Thymus (tissue), 11 donors: ENCODE results near the gene TNFRSF11A. TPM values are rescaled to one million over a fixed set of nuclear protein-coding genes. Genes with fewer than 3 reads are reported as not detected.

Experiments
- DNase-seq, 9 donors: peaks; one replicate each; pipeline ENCODE4 v3.0.0-alpha.2; 2013; ENCODE audit warnings: low spot score in 9 of 9, low read depth in 6 of 9, missing footprints in 1 of 9
- H3K27ac ChIP-seq, 2 donors: one replicate each; pipeline ENCODE4 v1.5.1; 2013; ENCODE audit warnings: control low read depth in 1 of 2, low read depth in 1 of 2, low read length in 1 of 2, mild to moderate bottlenecking in 1 of 2, moderate library complexity in 1 of 2
- H3K27me3 ChIP-seq, 2 donors: one replicate each; pipeline ENCODE4 v1.5.1; 2013; ENCODE audit warnings: low read length in 1 of 2; ENCODE audit not compliant: control insufficient read depth in 2 of 2, insufficient read depth in 1 of 2
- H3K36me3 ChIP-seq, 2 donors: one replicate each; pipeline ENCODE4 v1.5.1; 2013; ENCODE audit warnings: low read length in 1 of 2, mild to moderate bottlenecking in 1 of 2, moderate library complexity in 1 of 2; ENCODE audit not compliant: control insufficient read depth in 2 of 2, insufficient read depth in 2 of 2
- H3K4me1 ChIP-seq, 2 donors: one replicate each; pipeline ENCODE4 v1.5.1; 2013; ENCODE audit warnings: low read length in 2 of 2; ENCODE audit not compliant: control insufficient read depth in 2 of 2, insufficient read depth in 2 of 2
- H3K4me3 ChIP-seq, 2 donors: one replicate each; pipeline ENCODE4 v1.5.1; 2013; ENCODE audit warnings: low read length in 2 of 2, control low read depth in 1 of 2, mild to moderate bottlenecking in 1 of 2
- H3K9me3 ChIP-seq, 2 donors: one replicate each; pipeline ENCODE4 v1.5.1; 2013; ENCODE audit warnings: low read length in 1 of 2, mild to moderate bottlenecking in 1 of 2; ENCODE audit not compliant: control insufficient read depth in 2 of 2, insufficient read depth in 1 of 2
- WGBS: extraction: QIAGEN DNeasy Blood & Tissue Kit; methylation state at CpG from one replicate; pipeline ENCODE4 v1.1.7; 2013; 5-methylcytosine and 5-hydroxymethylcytosine counted together
- polyA plus RNA-seq: library from polyadenylated mRNA; stranded (reverse); fragments of 200-250 nt; gene quantifications from one replicate; pipeline ENCODE4 v1.2.3, GENCODE V29; 2013
- total RNA-seq: library from RNA; stranded (reverse); fragments of 120-200 nt; gene quantifications from one replicate; pipeline ENCODE4 v1.2.4, GENCODE V29; 2013
- donor health status: healthy.

TNFRSF11A gene
- total and polyA plus RNA-seq, 2 donors, result 3.6 to 5.4 TPM

DNA sequence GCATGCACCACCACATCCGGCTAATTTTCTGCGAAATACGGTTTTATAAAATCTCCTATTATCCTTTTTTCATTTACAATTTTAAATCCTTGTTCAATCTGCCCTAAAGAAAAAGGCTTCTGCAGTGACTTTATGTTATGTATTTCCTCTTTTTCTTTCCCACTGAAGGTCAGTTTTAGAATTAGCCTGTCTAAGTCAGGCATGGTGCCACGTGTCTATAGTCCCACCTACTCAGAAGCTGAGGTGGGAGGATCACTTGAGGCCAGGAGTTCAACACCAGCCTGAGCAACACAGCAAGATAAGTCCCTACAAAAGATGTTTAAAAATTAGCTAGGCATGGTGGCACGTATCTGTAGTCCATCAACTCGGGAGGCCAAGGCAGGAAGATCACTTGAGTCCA, 39.8 kb upstream of the TNFRSF11A start:
- H3K36me3 ChIP-seq, result peaks cover 9 to 17% of the 10 kb centered on the region in 2 donors
- 97% methylated on average over 6 of the region's 6 CpGs for WGBS
- H3K9me3 ChIP-seq, result no peaks in the 10 kb centered on the region
- no peaks in the 10 kb centered on the region for H3K4me1 ChIP-seq
- no peak overlapping the region for H3K27ac ChIP-seq
- no peak overlapping the region for H3K4me3 ChIP-seq
- no peak for DNase-seq
- H3K27me3 ChIP-seq, result no peaks in the 10 kb centered on the region

DNA sequence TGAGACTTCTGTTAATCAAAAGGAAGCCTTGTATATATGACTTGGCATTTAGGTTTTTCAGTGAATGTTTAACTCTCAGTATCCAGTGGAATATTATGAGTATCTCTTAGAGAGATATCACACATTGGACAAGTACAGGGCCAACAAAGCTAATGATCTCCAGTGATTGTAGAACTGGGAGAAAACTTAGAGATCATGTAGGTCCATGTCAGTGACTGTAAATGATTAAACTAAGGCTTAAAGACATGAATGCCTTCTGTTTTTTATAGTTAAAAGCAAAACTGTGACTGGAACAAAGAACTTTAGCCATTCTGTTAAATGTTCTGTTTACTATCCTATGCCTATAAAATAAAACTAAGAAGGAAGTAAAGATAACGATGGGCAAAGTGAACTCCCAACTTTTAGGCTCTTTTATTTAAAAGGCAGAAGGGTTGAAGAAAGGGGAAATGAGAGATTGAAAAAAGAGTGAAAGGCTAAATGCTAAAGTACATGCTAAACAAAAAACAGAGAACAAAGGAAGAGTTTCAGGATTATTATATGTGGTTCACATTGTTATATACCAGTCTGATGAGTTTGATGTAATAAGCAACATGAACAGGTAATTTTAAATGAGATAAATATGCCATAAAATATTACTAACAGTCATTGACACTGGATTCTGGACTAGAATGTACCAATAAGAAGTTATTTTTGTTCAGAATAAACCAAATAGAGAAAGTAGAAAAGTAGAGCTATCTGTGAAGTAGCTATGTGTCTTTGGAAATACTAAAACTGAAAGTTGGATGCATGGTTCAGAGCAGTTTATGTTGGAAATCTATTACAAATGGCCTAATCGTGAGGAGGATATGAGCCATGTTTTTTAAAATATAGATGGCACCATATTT, 37.1 kb upstream of the TNFRSF11A start:
- Histone ChIP-seq H3K27me3 (no peaks in the 10 kb centered on the region), H3K36me3 (peaks cover 8 to 26% of the 10 kb centered on the region in 2 donors), H3K9me3 (no peaks in the 10 kb centered on the region), H3K4me1 (no peaks in the 10 kb centered on the region), H3K27ac (no peak overlapping the region), H3K4me3 (no peak overlapping the region)
- 46% methylated on average over 2 of the region's 2 CpGs for WGBS
- no peak for DNase-seq

DNA sequence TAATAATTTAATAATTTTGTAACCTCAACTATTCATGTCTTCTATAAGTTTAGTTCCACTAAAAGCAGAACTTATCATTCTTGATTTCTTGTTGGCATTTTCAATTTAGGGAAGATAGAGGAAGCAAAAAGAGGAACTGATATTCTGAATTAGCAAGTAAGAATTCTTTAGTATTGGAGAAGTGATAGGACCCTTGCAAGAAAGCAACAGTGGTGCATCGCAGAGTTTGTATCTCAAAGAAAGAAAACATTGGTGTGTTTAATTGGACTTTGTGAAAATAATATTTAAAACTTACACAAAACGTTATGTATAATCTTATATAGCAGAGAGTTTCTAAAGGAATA, 36.5 kb upstream of the TNFRSF11A start:
- no peaks in the 10 kb centered on the region for H3K27me3 ChIP-seq
- no peak overlapping the region for H3K4me3 ChIP-seq
- H3K9me3 ChIP-seq, result no peaks in the 10 kb centered on the region
- no peak for DNase-seq
- H3K27ac ChIP-seq, result no peak overlapping the region
- peaks cover 8 to 32% of the 10 kb centered on the region in 2 donors for H3K36me3 ChIP-seq
- 36% methylated on average over 2 of the region's 2 CpGs for WGBS
- no peaks in the 10 kb centered on the region for H3K4me1 ChIP-seq

DNA sequence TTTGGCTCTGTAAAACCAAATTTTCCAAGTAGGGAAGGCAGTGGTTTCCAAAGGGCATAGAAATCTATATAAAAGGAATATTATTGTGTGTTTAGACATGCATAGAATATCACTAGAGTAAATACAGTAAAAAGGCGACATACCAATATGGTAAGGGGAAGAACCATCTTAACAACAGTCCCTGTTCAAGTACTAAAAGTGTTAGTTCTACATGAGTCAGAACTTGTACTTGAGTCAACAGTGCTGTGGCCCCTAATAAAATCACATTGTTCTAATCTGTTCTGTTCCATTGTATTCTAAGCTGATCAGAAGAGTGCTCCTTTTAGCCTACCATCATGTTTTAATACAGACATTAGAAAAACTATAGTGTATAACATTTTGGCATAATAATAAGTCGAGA, 36.1 kb upstream of the TNFRSF11A start:
- DNase-seq, result no peak
- peaks cover 8 to 33% of the 10 kb centered on the region in 2 donors for H3K36me3 ChIP-seq
- no peaks in the 10 kb centered on the region for H3K4me1 ChIP-seq
- H3K9me3 ChIP-seq, result no peaks in the 10 kb centered on the region
- no peaks in the 10 kb centered on the region for H3K27me3 ChIP-seq
- no peak overlapping the region for H3K4me3 ChIP-seq
- 99% methylated on average over 2 of the region's 2 CpGs for WGBS
- no peak overlapping the region for H3K27ac ChIP-seq

DNA sequence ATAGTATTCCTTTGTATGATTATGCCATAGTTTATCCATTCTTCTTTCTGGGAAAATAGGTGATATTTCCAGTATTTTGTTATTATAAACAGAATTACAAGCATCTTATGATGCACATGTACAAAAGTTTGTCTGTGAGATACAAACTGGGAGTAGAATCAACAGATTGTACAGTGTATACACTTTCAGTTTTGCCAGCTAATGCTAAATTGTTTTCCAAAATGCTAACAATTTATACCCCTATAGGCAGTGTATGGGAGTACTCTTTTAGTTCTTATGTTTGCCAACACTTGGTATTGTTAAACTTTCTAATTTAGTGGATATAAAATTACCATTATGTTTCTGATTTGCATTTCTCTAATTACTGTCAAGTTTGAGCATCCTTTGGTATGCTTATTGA, 31.0 kb upstream of the TNFRSF11A start:
- peaks cover 5 to 31% of the 10 kb centered on the region in 2 donors for H3K36me3 ChIP-seq
- DNase-seq, result no peak
- no peaks in the 10 kb centered on the region for H3K9me3 ChIP-seq
- no peak overlapping the region for H3K27ac ChIP-seq
- no peaks in the 10 kb centered on the region for H3K4me1 ChIP-seq
- no peak overlapping the region for H3K4me3 ChIP-seq
- H3K27me3 ChIP-seq, result no peaks in the 10 kb centered on the region

DNA sequence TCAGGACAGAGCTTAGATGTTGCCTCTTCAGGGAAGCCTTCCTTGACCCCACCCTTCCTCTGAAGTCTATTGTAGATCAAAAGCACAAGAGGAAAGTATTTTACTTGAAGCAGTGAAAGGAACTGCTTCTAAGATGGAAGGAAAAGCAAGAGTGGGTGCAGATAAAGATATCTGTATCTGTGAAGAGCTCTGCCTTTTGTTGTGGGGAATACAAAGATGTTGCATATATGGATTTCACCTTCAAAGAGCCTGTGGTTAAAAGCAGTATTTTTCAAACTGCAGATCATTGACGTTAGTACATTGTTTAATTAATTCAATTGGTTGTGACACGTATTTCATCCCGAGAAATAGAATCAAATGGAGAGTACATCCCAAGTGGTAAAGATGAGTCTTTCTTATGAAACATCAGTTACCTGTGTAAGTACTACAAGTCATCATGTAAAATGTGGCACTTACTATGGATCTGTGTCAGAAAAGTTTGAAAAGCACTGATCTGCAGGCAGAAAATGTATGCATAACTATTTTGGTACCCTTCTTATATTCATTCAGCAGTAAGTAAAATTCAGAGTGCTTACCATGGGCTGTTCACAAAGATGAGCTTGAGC, 24.6 kb upstream of the TNFRSF11A start:
- Histone ChIP-seq H3K27me3 (no peaks in the 10 kb centered on the region), H3K4me3 (no peak overlapping the region), H3K4me1 (no peaks in the 10 kb centered on the region), H3K27ac (no peak overlapping the region), H3K36me3 (peaks cover 0 to 27% of the 10 kb centered on the region in 2 donors), H3K9me3 (no peaks in the 10 kb centered on the region)
- peak in 2 of 9 donors; percentile 14 to 40 for DNase-seq
- WGBS, result 65% methylated on average over 3 of the region's 3 CpGs

DNA sequence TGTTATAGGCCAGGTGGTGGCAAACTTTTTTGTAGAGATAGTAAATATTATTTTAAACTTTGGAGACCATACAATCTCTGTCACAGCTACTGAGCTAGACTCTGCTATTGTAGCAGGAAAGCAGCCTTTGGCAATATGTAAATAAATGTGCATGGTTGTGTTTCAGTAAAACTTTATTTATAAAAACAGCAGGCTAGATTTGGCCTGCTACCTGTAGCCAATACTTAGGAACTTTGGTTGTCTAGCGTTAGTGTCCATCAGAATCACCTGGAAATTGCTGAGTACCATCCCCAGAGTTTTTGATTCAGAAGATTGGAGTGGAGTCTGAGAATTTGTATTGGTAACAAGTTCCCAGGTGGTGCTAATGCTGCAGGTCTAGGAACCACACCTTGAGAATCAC, 23.8 kb upstream of the TNFRSF11A start:
- 99% methylated on average over 1 of the region's 1 CpG for WGBS
- Histone ChIP-seq H3K27ac (no peak overlapping the region), H3K4me1 (no peaks in the 10 kb centered on the region), H3K27me3 (no peaks in the 10 kb centered on the region), H3K4me3 (no peak overlapping the region), H3K36me3 (peaks cover 0 to 27% of the 10 kb centered on the region in 2 donors), H3K9me3 (no peaks in the 10 kb centered on the region)
- no peak for DNase-seq

DNA sequence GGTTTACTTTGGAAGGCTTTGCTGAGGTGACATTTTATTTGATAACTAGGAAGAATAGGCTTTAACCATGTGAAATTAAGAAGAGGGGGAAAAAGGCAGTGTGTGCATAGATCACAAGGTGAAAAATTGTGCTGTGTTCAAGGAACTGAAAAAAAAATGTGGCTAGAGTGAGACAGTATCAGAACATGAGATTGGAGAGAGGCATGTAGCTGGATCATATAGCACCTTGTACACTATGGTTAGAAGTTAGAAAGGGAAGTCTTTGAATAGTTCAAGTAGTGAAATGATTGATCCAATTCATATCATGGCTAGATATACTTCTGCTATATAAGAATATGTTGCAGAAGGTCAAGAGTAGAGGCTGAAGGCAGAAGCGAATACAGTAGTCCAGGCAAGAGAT, 12.3 kb upstream of the TNFRSF11A start:
- Histone ChIP-seq H3K9me3 (no peaks in the 10 kb centered on the region), H3K4me3 (no peak overlapping the region), H3K27me3 (no peaks in the 10 kb centered on the region), H3K36me3 (peaks cover 6 to 14% of the 10 kb centered on the region in 2 donors), H3K4me1 (no peaks in the 10 kb centered on the region), H3K27ac (no peak overlapping the region)
- 99% methylated on average over 1 of the region's 1 CpG for WGBS
- DNase-seq, result no peak

DNA sequence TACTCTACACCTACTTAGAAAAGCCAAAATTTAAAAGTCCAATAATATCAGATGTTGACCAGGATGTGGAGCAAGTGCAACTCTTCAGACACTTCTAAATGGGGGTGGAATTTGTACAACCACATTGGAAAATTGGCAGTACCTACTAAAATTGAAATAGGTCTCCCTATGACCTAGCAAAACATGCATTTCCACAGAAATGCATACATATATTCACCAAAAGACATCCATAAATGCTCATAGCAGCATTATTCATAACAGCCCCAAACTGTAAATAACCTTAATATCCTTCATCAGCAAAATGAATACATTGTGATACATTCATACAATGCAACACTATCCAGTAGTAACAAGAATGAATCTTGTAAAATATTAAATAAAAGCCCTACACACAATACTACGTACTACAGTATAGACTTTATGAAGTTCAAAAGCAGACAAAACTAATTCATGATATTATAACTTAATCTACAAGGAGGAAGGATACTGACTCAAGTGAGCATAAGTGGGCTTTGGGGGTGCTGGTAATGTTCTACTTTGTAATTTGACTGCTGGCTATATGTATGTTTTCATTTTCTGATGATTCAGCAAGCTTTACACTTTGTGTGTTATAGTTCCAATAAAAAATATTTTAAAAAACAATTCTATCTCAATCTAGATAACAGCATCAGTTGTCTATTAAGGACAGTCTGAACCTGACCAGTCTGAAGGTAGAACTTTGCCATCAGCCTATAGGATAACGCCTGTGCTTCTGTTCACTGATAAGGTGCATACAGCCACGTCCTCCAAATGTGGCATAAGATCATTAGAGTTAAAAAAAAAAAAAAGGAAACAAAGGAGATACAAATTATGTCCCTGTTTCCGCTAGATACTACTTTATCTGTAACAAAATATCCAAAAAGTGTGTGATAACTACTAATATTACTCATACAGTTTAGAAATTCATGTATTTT, 6.6 kb upstream of the TNFRSF11A start:
- Histone ChIP-seq H3K27ac (no peak overlapping the region), H3K36me3 (no peaks in the 10 kb centered on the region), H3K4me1 (no peaks in the 10 kb centered on the region), H3K27me3 (peaks cover 0 to 9% of the 10 kb centered on the region in 2 donors), H3K4me3 (no peak overlapping the region), H3K9me3 (no peaks in the 10 kb centered on the region)
- no peak for DNase-seq
- WGBS, result 80% methylated on average over 4 of the region's 4 CpGs
